HG02884 (cell line): Measurements from ENCODE around the gene ABHD6.
"Not testable (repeated sequence)": the region's sequence is repeated elsewhere in the genome, so short reads cannot be mapped to it uniquely, and the experiment has no call there.

Experiments used
- ATAC-seq: cut with Tn5 transposase; IDR thresholded peaks from one replicate; pipeline ENCODE4 v1.9.1; 2021; ENCODE audit warnings: mild to moderate bottlenecking, moderate library complexity; ENCODE audit not compliant: unreplicated experiment

ABHD6 gene

DNA sequence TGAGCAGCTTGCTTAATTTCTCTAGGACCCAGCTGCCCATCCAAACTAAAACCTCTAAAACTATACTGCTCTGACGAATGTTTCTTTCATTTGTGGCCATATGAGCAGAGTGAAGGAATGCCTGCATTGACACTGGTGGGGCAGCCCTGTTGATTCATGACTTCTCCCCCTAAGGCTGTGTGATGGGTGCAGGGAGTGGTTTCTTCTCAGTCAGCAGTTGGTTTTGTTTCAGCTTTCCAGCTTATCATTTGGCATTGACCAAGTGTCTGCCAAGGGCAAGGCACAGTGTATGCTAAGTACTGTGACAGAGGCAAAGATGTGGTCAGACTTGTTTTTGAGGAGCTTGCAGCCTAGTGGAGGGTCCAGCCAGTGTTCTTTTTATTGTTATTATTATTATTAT is 4.7 kb downstream of the ABHD6 start:
- ATAC-seq: no peak

DNA sequence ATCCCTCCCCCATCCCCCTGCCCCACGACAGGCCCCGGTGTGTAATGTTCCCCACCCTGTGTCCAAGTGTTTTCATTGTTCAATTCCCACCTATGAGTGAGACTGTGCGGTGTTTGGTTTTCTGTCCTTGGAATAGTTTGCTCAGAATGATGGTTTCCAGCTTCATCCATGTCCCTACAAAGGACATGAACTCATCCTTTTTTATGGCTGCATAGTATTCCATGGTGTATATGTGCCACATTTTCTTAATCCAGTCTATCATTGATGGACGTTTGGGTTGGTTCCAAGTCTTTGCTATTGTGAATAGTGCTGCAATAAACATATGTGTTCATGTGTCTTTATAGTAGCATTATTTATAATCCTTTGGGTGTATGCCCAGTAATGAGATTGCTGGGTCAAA is 5.3 kb downstream of the ABHD6 start:
- ATAC-seq: not testable (repeated sequence)

GRCh38 chr3:58243976-58244585 is 6.5 kb downstream of the ABHD6 start:
- no peak for ATAC-seq

DNA sequence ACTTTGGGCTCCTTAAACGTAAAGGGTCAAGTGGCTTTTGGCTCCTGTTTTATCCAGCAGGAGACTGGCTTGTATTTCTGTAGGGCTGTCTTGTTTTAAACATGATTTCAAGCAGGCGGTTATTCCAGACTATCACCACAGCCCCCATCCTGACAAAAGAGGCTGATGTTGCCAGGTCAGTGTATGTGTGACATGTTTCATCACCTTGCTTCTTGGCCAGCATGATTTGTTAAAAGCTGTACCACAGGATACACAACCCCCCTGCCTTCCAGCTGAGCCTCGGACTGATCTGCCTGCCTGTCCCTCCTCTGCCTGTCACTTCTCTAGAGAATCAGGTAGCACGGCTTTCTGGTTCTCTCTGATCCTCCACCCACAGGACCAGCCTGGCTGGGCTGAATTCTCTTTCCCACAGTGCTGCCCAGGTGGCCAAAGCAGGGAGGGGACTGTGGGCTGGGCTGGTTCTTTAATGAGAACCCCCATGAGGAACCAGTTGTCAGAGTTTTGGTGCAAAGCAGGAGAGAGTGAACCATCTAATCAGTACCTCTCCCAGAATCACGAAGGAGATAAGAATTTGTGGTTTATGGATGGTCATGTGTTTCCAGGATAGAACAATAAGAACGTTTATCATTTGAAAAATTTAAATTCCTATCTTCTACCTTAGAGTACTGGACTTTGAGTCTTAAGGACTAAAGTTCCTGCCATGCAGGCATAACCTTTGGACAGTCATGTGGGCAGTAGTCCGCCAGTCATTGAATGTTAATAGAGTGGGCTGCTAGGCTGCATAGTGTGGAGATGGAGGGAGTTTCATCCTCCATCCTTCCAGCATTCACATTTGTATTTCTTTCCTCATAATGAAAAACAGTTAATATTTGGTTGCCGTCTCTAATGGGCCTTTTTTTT is 8.8 kb downstream of the ABHD6 start:
- ATAC-seq: no peak

DNA sequence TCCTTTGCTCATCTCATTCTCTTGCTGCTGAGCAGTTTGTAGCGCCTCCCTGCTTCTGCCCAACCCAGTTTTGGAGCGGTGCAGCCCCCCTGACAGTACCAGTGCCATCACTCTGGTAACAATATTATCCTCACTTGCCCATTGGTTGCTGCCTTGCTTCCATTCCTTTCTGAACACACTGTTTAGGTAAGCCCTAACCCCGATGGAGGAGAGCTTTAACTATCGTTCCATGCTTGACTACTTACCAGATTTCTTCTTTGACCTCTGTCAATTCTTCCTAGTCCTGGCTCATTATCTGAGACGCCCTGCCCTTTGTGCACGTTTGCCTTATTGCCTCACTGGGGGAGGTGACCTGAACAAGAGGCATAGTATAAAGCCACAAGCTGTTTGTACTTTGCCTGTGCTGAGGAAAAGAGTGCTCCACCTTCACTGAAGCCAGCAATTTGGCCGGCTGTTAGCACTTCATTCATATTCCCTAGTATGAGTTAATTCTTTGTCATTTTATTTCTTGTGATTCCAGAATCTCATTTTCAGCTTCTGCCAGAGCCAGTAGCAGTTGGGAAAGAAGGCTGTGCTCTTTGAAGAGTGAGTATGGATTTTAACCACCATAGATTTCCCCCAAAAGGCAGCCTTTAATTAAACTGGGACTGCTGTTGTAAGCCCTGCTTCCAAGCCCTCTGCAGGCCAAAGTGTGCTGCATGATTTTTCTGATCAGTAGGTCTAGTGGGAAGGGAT is 11.9 kb downstream of the ABHD6 start:
- no peak for ATAC-seq

GRCh38 chr3:58250093-58250707 is 12.6 kb downstream of the ABHD6 start:
- ATAC-seq: no peak

DNA sequence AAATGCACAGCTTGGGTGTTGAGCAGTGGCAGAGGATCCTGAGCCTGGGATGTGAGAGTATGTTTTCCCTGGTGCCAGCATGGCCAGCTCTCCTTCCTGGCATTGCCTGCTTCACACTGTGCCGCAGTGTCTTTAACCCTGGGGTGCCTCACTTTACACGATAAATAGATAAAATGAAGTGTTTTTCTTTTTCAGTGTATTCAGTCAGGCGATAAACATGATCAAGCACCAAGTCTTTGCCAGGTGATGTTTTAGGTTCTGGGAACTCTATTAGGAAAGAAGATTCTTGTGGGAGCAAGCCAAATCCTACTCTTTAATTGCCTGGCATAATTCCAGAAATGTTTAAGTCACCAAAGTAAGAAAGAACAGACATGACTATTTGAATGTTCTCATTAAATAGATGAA is 14.0 kb downstream of the ABHD6 start:
- ATAC-seq: no peak

DNA sequence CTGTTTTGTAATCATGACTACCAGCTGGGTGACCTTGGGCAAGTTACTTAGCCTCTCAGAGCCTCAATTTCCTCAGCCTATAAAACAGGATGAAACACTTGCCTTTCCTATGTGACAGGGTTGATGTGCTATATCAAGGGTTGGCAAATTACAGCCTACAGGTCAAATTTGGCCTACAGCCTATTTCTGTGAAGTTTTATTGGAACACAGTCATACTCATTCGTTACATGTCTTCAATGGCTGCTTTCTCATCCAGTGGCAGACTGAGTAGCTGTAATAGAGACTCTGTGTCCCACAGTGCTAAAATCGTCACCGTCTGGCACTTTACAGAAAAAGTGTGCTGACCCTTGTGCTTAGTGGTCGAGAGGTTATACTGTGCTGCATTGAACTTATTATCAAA is 16.6 kb downstream of the ABHD6 start:
- no peak for ATAC-seq

GRCh38 chr3:58256061-58256460 is 18.5 kb downstream of the ABHD6 start:
- ATAC-seq: no peak

DNA sequence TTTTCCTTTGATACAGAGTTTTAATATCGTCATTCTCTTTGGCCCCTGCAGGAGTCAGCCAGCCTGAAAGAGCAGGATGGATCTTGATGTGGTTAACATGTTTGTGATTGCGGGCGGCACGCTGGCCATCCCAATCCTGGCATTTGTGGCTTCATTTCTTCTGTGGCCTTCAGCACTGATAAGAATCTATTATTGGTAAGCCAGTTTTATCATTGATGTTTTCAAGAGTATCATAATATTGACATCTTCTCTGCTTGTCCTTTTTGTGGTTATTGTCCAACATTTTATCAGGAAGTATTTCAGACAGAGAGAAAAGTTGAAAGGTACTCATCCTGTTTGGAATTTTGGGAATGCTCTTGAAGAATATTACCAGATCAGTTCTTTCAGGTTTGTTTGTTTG is 18.9 kb downstream of the ABHD6 start:
- ATAC-seq: no peak

- no peak for ATAC-seq
Measured at GRCh38 chr3:58258392-58259055, 20.9 kb downstream of the ABHD6 start.

- no peak for ATAC-seq
Measured at GRCh38 chr3:58260261-58260731, 22.7 kb downstream of the ABHD6 start.

DNA sequence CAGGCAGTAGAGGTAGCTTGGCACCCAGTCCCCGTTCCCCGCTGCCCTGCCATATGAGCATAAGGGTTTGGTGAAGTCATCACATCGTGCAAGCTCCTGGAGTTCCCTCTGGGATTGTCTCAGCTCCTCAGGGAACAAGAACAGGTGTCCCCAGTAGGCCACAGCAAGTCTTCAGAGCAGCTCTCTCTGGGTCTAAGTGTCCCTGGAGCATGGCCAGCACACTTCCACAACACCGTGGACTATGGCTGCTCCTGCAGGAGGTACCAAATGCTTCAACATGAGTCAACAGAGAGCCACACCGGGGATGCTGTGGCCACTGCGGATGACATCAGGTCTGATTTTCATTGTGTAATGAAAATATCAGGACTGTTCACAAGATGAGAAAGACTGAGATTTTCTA is 23.1 kb downstream of the ABHD6 start:
- ATAC-seq: no peak

DNA sequence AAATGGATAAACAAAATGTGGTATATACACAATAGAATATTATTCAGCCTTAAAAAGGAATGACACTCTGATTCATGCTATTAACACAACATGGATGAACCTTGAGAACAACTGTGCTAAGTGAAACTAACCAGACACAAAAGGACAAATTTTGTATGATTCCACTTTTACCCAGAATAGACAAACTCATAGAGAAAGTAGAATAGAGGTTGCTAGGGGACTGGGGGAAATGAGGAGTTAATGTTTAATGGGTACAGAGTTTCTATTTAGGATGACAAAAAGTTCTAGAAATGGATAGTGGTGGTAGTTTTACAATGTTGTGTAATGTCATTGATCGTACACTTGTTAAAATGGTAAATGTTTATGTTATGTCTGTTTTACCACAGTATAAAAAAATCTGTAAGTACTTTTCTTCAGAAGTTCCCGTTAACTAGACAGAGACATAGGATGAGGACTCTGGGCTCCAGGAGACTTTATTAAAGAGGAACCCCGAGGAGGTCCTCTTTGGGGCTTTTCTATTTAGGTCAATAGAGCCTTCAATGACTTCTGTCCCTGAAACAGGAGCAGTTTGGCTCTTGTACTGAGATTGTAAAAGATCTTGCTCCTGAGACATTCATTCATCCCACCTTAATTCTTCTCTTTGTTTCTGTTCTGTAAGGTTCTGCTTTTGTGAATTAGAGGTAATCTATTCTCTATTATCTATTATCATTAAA is 24.5 kb downstream of the ABHD6 start:
- no peak for ATAC-seq

DNA sequence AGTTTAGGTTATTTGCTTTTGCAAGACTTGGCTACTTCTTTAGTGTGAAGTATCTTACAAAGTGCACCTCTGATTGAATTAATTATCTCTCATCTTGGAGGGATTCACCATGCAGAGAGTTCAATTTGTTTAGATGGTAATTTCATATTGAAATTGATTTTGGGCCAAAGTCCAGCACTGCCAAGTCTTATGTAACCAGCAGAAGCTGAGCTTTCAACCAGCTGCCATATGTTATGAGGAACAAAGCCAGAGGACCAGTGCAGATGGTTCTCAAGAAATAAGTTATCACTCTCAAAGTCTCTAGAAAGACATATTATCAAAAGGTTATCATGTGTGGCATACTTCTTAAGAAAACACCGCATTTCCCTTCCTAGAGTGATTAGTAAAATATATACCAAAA is 29.0 kb downstream of the ABHD6 start:
- no peak for ATAC-seq

DNA sequence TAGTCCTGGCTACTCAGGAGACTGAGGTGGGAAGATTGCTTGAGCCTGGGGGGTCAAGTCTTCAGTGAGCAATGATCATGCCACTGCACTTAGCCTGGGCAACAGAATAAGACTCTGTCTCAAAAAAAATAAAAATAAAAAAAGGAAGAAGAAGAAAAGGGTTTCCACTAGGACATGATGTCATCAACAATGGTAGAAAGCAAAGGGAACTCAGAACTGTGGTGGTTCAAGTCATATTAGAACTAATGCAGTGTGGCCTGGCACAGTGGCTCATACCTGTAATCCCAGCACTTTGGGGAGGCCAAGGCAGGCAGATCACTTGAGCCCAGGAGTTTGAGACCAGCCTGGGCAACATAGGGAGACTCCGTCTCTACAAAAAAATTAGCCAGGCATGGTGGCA is 30.0 kb downstream of the ABHD6 start:
- ATAC-seq: not testable (repeated sequence)

GRCh38 chr3:58269356-58269755 is 31.8 kb downstream of the ABHD6 start:
- no peak for ATAC-seq

DNA sequence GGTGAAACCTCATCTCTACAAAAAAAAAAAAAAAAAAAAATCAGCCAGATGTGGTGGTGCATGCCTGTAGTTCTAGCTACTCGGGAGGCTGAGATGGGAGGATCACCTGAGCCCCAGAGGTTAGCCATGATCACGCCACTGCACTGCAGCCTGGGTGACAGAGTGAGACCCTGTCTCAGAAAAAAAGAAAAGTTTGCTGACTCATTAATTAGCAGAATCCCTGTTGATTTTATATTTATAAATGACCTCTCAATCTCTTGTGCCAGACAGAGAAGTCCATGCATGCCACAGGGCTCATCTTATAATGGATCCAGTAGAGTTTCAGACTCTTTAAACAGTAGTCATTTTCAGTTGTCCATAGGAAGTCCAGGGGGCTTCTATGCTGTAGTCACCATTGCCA is 32.9 kb downstream of the ABHD6 start:
- ATAC-seq: no peak

GRCh38 chr3:58271901-58272501 is 34.4 kb downstream of the ABHD6 start:
- no peak for ATAC-seq

DNA sequence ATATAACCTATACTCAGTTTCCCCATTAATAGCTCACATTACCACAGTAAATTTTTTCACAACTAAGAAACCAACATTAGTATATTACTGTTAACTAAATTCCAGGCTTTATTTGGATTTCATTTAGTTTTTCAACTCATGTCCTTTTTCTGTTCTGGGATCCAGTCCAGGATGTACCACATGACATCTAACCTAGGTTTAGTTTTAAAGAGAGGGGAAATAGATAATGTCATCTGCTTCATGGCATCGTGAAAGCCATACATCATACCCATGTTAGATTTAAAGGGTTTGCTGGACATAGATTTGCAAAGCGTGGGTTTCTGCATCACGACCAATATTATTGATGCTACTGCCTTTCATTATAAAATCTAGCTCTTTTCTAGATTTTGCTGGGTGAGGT is 35.3 kb downstream of the ABHD6 start:
- ATAC-seq: no peak
